GM19467 (cell line): ENCODE results near the gene SLC8A1.

Source experiments
- ATAC-seq: cut with Tn5 transposase; IDR thresholded peaks from one replicate; pipeline ENCODE4 v1.9.1; 2021; ENCODE audit warnings: mild to moderate bottlenecking, moderate library complexity; ENCODE audit not compliant: unreplicated experiment

The SLC8A1 gene

GRCh38 chr2:40358783-40359182 is 93.1 kb downstream of the SLC8A1 start:
- ATAC-seq = no peak

DNA sequence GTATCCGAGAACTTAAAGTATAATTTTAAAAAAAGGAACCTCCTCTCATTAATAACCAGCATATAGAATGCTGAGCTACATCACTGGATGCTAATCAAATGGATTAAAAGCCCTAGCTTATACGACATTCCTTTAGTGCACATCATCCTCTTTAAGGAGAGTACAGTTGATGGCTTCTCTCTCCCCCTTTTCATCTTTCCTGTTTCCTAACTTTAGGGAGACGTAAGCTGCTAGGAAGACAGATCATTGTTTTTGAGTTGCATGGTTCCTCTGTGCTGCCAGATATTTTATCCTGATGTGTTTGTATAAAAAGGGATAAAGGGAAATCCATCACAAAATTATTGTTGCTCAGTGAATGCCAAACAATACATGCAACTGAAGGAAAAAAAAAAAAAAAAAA is 94.2 kb downstream of the SLC8A1 start:
- ATAC-seq = no peak

GRCh38 chr2:40355451-40355850 is 96.4 kb downstream of the SLC8A1 start:
- ATAC-seq = no peak

- no peak for ATAC-seq
These were observed 98.7 kb downstream of the SLC8A1 start for GRCh38 chr2:40353231-40353630.

GRCh38 chr2:40352703-40353099 is 99.2 kb downstream of the SLC8A1 start:
- no peak for ATAC-seq

- no peak for ATAC-seq
These were observed 99.7 kb downstream of the SLC8A1 start for GRCh38 chr2:40352041-40352702.

DNA sequence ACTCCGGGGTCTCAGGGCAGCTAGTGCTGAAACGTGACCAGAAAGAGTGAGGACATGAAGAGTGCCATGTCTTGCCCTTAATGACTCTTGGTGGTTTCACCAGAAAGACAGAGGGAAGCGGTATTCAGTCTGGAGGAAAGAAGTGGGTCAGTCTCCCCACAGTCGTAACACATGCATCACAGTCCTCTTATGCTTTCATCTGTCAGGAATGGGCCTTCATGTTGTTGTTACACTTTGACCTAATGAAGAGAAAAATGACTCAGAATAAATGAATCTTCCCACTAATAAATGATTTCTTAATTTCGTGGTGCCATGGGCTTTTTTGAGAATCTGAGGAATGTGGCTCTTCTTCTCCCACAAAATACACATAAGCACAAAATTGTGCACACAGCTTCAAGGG is 103.2 kb downstream of the SLC8A1 start:
- ATAC-seq = no peak

DNA sequence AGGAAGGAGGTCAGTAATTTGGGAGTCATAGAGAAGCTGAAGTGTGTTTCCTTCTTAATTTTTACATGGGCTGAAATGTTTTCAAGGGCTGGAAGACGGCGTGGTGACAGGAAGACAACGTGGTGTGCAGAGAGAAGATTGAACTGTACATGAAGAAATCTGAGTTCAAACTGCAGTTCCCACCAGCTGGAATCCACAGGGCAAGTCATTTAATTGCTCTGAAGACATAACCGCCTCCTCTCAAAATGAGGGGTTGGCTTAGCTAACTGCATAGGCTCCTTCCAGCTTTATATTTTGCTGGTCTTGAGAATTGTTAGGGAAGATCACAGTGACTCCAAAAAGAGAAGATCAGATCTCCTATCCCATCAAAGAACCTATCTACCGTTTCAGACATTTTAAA is 103.9 kb downstream of the SLC8A1 start:
- no peak for ATAC-seq

DNA sequence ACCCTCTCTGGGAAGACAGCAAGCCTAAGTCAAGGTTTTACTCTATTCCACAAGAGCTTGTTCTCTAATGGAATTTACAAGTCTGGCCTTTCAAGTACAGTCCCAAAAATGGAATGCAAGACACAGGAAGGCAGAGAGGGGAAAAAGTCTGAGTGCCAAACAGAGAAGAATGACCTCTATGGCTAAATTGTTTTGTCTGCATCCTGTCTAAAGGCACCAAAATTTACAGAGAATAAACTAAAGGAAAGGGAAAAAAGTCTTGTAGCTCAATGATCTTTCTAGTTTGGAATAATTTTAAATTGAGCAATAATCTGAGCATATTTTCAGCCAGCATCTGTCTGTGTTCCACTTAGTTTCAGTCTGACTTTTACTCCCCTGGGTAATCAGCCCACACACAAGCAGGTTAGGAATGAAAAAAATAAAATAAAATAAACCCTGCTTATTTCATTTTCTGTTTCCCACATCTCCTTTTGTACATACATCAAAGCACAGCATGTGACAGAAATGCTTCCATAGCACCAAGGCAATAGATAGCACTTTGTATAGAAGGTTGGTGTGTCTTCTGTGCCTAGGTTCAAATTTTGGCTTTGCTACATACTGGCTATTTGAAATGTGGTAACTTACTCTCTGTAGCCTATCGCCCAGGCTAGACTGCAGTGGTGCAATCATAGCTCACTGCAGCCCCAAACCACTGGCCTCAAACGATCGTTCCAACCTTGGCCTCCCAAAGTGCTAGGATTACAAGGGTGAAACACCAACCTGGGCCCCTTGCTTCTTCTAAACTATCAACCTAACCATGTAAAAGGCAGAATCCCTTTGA is 105.1 kb downstream of the SLC8A1 start:
- peak; percentile 50 for ATAC-seq

DNA sequence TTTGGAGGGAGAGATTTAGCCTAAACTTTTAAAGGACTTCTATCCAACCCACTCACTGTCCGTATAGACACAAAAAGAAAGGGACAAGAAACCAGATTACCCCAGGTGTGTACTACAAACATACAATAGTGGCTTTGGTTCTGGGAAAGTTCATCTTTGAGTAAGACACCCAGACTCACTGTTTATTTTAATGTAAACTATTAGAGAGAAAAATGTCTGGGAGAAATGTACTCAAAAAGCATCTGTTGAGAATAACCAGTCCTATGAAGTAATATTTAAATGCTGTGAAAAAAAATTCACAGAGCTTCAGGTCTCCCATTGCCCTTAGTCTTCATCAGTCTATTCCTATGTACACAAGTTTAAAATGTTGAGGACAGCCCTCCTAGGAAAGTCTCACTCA is 107.5 kb downstream of the SLC8A1 start:
- ATAC-seq = no peak

- ATAC-seq = no peak
These were observed 108.0 kb downstream of the SLC8A1 start for GRCh38 chr2:40343902-40344301.

DNA sequence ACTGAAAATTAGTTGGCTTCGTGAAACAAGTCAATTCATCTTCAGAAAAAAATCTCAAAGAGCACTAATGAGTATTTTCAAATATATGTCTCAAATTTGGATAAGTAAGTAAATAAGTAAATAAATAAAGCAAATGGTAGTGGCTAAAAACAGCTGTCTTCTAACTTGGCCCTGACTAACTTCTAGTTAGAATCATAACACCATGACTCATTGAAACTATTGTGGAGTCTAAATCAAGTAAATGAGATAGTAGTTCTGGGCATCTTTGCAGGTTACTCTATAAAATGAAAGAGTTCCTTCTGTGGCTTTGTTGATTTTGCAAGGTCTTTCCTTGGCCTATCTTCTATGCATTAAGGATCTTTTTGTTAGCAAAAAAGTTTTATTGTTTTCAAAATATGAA is 110.7 kb downstream of the SLC8A1 start:
- ATAC-seq = no peak

GRCh38 chr2:40339026-40339425 is 112.9 kb downstream of the SLC8A1 start:
- ATAC-seq = no peak

DNA sequence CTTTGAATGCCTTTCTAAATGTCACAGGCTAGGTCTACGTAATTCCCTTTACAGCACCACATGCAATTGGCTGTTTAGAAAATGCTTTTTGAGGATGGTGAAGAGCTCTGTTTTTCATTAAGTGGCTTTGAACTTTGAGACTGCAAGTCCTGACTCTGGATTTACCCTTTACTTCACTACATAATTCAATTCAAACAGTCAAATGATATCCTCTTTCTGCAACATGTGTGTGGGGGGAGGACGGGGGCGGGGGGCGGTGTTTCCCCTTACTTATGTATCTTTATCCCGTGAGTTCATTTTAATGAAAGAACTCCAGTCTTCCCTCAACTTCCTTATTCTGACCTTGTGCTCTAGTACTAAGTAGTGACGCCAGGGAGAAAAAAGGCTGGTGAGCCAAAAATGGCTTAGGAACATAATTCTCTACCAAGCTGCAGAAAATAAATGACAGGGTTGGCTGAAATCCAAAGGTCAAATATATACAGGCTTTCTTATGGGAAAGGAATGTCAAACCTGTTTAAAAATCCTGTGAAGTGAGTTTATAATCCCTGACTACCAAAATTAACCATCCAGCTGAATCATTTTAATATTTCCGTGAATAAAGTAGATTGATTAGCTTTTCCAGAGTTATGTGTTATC is 119.6 kb downstream of the SLC8A1 start:
- no peak for ATAC-seq

GRCh38 chr2:40330096-40330495 is 121.8 kb downstream of the SLC8A1 start:
- no peak for ATAC-seq

GRCh38 chr2:40329739-40330030 is 122.2 kb downstream of the SLC8A1 start:
- ATAC-seq = no peak

DNA sequence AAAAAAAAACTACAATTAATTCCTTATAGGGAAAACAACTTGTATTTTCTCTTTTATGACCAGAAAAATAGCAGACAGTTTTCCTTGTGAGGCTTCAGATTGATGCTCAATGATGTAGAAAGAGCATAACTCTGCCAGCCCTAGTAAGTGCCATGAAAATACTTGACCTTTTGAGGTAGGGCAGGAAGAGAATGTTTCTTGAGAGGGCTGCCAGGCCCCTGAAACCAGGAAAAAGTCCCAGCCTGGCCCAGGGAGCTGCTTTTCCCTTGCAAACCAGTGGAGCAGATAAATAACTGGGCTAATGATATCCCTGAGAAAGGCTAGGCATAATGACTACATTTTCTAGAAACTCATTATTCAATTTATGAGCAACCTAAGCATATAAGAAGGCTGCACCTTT is 126.8 kb downstream of the SLC8A1 start:
- ATAC-seq = no peak

DNA sequence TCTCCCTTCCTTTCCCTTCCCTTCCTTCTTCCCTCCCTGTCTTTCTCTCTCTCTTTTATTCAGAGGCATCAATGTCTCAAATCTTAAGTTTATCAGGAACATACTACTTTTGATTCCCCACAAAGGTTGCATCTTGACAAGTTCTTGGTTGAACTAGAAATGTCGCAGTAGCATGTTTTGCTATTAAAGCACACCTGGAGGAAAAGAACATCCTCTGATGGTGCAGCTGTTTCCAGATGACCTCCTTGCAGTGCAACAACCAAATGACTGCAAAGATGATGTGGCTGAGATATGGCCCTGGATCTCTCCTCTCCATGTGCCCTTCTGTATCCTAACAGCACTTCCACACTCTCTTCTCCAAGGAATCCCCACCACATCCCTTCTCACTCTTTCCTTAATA is 127.2 kb downstream of the SLC8A1 start:
- no peak for ATAC-seq

- ATAC-seq = no peak
These were observed 130.1 kb downstream of the SLC8A1 start for GRCh38 chr2:40321822-40322221.

DNA sequence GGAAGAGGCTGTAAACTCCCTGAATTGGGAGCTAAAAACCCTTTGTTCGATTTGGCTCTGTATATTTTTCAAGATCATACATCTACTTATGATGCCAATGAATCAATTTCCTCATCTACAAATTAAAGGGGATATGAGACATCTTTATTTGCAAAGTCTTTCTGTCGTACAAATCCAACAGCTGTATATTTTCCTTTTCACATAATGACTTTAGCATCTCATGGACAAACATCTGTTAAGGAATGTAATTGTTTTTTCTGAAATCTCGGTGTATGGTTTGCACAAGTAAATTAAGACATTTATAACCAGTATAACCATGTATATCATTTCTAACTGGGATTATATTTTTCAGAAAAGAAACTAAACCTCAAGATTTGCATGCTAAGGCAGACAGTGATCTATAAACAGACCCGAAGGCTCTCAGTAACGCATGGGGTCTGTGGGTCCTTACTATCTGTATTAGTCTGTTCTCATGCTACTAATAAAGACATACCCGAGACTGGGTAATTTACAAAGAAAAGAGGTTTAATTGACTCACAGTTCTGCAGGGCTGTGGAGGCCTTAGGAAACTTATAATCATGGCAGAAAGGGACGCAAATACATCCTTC is 130.8 kb downstream of the SLC8A1 start:
- no peak for ATAC-seq

GRCh38 chr2:40318921-40319320 is 133.0 kb downstream of the SLC8A1 start:
- ATAC-seq = no peak

GRCh38 chr2:40317761-40318160 is 134.1 kb downstream of the SLC8A1 start:
- no peak for ATAC-seq
